ENCODE results near the gene LRP1B. TPM values are rescaled to one million over a fixed set of nuclear protein-coding genes. Genes with fewer than 3 reads are reported as not detected.

The LRP1B gene
- total and polyA plus RNA-seq, 2 of the 8 experiments (the other 6 are each of a cell fraction or from before 2014, with no cell fraction given): 0.03 TPM; not detected in 1

DNA sequence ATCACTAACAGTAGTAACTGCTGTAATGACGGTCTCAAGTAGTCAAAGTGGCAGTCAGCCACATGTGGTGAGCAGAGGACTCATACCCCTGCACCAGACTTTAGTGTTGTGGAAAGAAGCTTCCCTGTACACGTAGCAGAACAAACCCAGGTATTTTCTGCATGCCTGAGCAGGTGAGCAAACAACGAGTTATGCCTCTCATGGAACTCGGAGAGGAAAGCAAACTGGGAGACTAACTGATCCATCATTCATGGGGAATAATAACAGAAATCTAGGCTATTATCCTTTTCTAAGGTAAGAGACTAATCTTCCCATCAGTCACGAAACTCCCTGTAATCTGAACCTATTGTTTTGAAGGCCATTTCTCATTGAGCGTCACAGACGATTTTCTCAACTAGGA is 1855.4 kb downstream of the LRP1B start (continued):
- TF ChIP-seq, protein P1, sequence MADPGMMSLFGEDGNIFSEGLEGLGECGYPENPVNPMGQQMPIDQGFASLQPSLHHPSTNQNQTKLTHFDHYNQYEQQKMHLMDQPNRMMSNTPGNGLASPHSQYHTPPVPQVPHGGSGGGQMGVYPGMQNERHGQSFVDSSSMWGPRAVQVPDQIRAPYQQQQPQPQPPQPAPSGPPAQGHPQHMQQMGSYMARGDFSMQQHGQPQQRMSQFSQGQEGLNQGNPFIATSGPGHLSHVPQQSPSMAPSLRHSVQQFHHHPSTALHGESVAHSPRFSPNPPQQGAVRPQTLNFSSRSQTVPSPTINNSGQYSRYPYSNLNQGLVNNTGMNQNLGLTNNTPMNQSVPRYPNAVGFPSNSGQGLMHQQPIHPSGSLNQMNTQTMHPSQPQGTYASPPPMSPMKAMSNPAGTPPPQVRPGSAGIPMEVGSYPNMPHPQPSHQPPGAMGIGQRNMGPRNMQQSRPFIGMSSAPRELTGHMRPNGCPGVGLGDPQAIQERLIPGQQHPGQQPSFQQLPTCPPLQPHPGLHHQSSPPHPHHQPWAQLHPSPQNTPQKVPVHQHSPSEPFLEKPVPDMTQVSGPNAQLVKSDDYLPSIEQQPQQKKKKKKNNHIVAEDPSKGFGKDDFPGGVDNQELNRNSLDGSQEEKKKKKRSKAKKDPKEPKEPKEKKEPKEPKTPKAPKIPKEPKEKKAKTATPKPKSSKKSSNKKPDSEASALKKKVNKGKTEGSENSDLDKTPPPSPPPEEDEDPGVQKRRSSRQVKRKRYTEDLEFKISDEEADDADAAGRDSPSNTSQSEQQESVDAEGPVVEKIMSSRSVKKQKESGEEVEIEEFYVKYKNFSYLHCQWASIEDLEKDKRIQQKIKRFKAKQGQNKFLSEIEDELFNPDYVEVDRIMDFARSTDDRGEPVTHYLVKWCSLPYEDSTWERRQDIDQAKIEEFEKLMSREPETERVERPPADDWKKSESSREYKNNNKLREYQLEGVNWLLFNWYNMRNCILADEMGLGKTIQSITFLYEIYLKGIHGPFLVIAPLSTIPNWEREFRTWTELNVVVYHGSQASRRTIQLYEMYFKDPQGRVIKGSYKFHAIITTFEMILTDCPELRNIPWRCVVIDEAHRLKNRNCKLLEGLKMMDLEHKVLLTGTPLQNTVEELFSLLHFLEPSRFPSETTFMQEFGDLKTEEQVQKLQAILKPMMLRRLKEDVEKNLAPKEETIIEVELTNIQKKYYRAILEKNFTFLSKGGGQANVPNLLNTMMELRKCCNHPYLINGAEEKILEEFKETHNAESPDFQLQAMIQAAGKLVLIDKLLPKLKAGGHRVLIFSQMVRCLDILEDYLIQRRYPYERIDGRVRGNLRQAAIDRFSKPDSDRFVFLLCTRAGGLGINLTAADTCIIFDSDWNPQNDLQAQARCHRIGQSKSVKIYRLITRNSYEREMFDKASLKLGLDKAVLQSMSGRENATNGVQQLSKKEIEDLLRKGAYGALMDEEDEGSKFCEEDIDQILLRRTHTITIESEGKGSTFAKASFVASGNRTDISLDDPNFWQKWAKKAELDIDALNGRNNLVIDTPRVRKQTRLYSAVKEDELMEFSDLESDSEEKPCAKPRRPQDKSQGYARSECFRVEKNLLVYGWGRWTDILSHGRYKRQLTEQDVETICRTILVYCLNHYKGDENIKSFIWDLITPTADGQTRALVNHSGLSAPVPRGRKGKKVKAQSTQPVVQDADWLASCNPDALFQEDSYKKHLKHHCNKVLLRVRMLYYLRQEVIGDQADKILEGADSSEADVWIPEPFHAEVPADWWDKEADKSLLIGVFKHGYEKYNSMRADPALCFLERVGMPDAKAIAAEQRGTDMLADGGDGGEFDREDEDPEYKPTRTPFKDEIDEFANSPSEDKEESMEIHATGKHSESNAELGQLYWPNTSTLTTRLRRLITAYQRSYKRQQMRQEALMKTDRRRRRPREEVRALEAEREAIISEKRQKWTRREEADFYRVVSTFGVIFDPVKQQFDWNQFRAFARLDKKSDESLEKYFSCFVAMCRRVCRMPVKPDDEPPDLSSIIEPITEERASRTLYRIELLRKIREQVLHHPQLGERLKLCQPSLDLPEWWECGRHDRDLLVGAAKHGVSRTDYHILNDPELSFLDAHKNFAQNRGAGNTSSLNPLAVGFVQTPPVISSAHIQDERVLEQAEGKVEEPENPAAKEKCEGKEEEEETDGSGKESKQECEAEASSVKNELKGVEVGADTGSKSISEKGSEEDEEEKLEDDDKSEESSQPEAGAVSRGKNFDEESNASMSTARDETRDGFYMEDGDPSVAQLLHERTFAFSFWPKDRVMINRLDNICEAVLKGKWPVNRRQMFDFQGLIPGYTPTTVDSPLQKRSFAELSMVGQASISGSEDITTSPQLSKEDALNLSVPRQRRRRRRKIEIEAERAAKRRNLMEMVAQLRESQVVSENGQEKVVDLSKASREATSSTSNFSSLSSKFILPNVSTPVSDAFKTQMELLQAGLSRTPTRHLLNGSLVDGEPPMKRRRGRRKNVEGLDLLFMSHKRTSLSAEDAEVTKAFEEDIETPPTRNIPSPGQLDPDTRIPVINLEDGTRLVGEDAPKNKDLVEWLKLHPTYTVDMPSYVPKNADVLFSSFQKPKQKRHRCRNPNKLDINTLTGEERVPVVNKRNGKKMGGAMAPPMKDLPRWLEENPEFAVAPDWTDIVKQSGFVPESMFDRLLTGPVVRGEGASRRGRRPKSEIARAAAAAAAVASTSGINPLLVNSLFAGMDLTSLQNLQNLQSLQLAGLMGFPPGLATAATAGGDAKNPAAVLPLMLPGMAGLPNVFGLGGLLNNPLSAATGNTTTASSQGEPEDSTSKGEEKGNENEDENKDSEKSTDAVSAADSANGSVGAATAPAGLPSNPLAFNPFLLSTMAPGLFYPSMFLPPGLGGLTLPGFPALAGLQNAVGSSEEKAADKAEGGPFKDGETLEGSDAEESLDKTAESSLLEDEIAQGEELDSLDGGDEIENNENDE (IDR thresholded peaks at IDR 0.05; ENCODE audit: insufficient replicate concordance, low read length): no peak
- TF ChIP-seq NRF1 (IDR thresholded peaks at IDR 0.05; ENCODE audit: low read depth, low read length) (no peak), NANOG (IDR thresholded peaks at IDR 0.05; ENCODE audit: insufficient read depth, low read depth, low read length, poor library complexity, severe bottlenecking) (no peak), POU5F1 (IDR thresholded peaks at IDR 0.05; ENCODE audit: low read depth, low read length) (no peak), CEBPB (IDR thresholded peaks at IDR 0.05; ENCODE audit: low read depth, low read length) (no peak), HDAC6 (IDR thresholded peaks at IDR 0.05; ENCODE audit: low read depth, low read length) (no peak), SP4 (IDR thresholded peaks at IDR 0.05; ENCODE audit: low read length) (no peak)

All from H1 (cell line).